Gastrocnemius medialis (tissue), 4 donors: ENCODE data around the gene CDHR3. TPM values are rescaled to one million over a fixed set of nuclear protein-coding genes. Genes with fewer than 3 reads are reported as not detected.

ENCODE experiments used
- ATAC-seq, 2 donors: fragments of 150-250 bp; one replicate each; pipeline ENCODE4 v1.9.1; 2016
- DNase-seq, 2 donors: peaks; one replicate each; pipeline ENCODE4 v3.0.0-alpha.2; 2019
- H3K27ac ChIP-seq, 4 donors: fragments of 200-600 bp; sonication (generic); 1 replicate in 1 of 4; 2 replicates in 3 of 4; pipeline ENCODE4 v1.5.1; 2016 to 2018; ENCODE audit warnings: mild to moderate bottlenecking in 2 of 4, moderate library complexity in 1 of 4
- H3K27me3 ChIP-seq, 3 donors: fragments of 200-600 bp; sonication (generic) in 2 of 3; 1 replicate in 1 of 3; 2 replicates in 2 of 3; pipeline versions ENCODE4 v1.5.1 to v1.6.0; 2016 to 2019; ENCODE audit warnings: mild to moderate bottlenecking in 1 of 3, moderate library complexity in 1 of 3
- H3K36me3 ChIP-seq, 2 donors: fragments of 200-600 bp; sonication (generic) in 1 of 2; one replicate each; pipeline ENCODE4 v1.5.1; 2017 to 2018
- H3K4me1 ChIP-seq, 2 donors: fragments of 200-600 bp; sonication (generic) in 1 of 2; one replicate each; pipeline ENCODE4 v1.5.1; 2016 to 2017; ENCODE audit warnings: mild to moderate bottlenecking in 2 of 2
- H3K4me3 ChIP-seq, 4 donors: fragments of 200-600 bp; sonication (generic) in 3 of 4; 1 replicate in 1 of 4; 2 replicates in 3 of 4; pipeline ENCODE4 v1.5.1; 2016 to 2019; ENCODE audit warnings: mild to moderate bottlenecking in 2 of 4
- H3K9me3 ChIP-seq, 3 donors: fragments of 200-600 bp; sonication (generic) in 2 of 3; 1 replicate in 1 of 3; 2 replicates in 2 of 3; pipeline ENCODE4 v1.5.1; 2016 to 2019
- POLR2A ChIP-seq, 2 donors: fragments of 450-650 bp; IDR thresholded peaks; one replicate each; pipeline ENCODE4 v1.6.1; 2017; ENCODE audit warnings: antibody characterized with exemption in 2 of 2, mild to moderate bottlenecking in 2 of 2, moderate library complexity in 2 of 2
- in situ Hi-C, 4 donors: fragments of 200-750 bp; cut with MboI; loops; one replicate each; pipeline versions ENCODE4 v1.15.0 to v1.8.0; 2017; ENCODE audit warnings: low sequenced_read_pairs in 4 of 4
- intact Hi-C: fragments of 100-400 bp; cut with DNase I; formaldehyde crosslinking; loops from one replicate; pipeline ENCODE4 v1.15.1; 2023; ENCODE audit warnings: low total_unique reads
- total RNA-seq, 4 donors: library from RNA; depleted of rRNA; stranded (reverse); fragments of >200 nt; gene quantifications; one replicate each; pipeline versions ENCODE4 v1.1.0 to v1.2.3, GENCODE V29; 2016
- TF ChIP-seq, protein P1 (sequence below), 5 experiments: fragments of 450-650 bp in 3 of 5; fragments of 200-600 bp in 2 of 5; sonication (generic) in 2 of 5; IDR thresholded peaks in 4 of 5; conservative IDR thresholded peaks in 1 of 5; 1 replicate in 4 of 5; 2 replicates in 1 of 5; pipeline ENCODE4 v1.5.1; 2016 to 2019; ENCODE audit warnings: antibody characterized with exemption in 5 of 5, mild to moderate bottlenecking in 3 of 5, moderate library complexity in 3 of 5

Gene CDHR3
- total RNA-seq, 4 donors from 2014 or later: 0.62 to 21.2 TPM; not detected in 2

- intact Hi-C loops: no loop called here
- no peak for DNase-seq
- Histone ChIP-seq H3K4me1 (peaks cover 4 to 7% of the 10 kb centered on the region in 2 donors), H3K27ac (no peak overlapping the region), H3K9me3 (no peaks in the 10 kb centered on the region), H3K4me3 (no peak overlapping the region), H3K36me3 (no peaks in the 10 kb centered on the region), H3K27me3 (no peaks in the 10 kb centered on the region)
- in situ Hi-C loops: loop anchor here in 2 of 4 donors (25.0 kb wide), 2 partner anchors 377 to 402 kb away; no protein-coding TSS in a partner anchor
- no peak for ATAC-seq
- TF ChIP-seq, protein P1, sequence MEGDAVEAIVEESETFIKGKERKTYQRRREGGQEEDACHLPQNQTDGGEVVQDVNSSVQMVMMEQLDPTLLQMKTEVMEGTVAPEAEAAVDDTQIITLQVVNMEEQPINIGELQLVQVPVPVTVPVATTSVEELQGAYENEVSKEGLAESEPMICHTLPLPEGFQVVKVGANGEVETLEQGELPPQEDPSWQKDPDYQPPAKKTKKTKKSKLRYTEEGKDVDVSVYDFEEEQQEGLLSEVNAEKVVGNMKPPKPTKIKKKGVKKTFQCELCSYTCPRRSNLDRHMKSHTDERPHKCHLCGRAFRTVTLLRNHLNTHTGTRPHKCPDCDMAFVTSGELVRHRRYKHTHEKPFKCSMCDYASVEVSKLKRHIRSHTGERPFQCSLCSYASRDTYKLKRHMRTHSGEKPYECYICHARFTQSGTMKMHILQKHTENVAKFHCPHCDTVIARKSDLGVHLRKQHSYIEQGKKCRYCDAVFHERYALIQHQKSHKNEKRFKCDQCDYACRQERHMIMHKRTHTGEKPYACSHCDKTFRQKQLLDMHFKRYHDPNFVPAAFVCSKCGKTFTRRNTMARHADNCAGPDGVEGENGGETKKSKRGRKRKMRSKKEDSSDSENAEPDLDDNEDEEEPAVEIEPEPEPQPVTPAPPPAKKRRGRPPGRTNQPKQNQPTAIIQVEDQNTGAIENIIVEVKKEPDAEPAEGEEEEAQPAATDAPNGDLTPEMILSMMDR (IDR thresholded peaks at IDR 0.05 in 4 of 5, conservative IDR thresholded peaks at IDR 0.05 in 1 of 5): no peak
- no peak for TF ChIP-seq POLR2A (IDR thresholded peaks at IDR 0.05)
These were observed 75.9 kb downstream of the CDHR3 start for GRCh38 chr7:106038916-106039315.

DNA sequence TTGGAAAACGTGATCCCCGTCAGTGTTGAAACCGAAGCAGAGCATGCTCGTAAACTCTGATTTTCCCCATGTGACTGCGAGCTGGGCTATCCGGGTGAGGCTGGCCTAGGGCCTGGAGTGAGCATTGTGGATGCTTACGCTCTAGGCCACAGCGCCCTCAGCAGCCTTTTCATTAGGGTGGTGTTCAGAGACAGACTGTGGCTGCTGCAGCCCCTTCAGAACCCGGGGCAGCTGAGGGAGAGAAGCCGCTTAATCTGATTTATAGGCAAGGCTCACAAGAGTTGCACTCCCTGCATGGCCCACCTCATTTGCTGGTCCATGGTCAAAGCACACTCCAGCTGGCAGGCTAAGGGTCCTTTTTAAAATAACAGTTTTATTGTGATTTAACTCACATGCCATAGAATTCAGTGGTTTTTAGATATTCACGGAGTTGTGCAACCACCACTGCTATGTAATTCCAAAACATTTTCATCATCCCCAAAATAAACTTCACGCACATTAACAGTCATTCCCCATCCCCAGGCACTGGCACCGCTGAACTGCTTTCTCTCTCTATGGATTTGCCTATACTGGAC, 76.5 kb downstream of the CDHR3 start:
- ATAC-seq (no peak), DNase-seq (no peak)
- Histone ChIP-seq H3K27ac (no peak overlapping the region), H3K27me3 (no peaks in the 10 kb centered on the region), H3K4me3 (no peak overlapping the region), H3K36me3 (no peaks in the 10 kb centered on the region), H3K9me3 (no peaks in the 10 kb centered on the region), H3K4me1 (peaks cover 4 to 7% of the 10 kb centered on the region in 2 donors)
- intact Hi-C loops: no loop called here
- in situ Hi-C loops: loop anchor here (5.0 to 25.0 kb wide), 5 partner anchors 277 to 402 kb away; no protein-coding TSS in a partner anchor
- TF ChIP-seq, protein P1 (IDR thresholded peaks at IDR 0.05 in 4 of 5, conservative IDR thresholded peaks at IDR 0.05 in 1 of 5): no peak
- no peak for TF ChIP-seq POLR2A (IDR thresholded peaks at IDR 0.05)

DNA sequence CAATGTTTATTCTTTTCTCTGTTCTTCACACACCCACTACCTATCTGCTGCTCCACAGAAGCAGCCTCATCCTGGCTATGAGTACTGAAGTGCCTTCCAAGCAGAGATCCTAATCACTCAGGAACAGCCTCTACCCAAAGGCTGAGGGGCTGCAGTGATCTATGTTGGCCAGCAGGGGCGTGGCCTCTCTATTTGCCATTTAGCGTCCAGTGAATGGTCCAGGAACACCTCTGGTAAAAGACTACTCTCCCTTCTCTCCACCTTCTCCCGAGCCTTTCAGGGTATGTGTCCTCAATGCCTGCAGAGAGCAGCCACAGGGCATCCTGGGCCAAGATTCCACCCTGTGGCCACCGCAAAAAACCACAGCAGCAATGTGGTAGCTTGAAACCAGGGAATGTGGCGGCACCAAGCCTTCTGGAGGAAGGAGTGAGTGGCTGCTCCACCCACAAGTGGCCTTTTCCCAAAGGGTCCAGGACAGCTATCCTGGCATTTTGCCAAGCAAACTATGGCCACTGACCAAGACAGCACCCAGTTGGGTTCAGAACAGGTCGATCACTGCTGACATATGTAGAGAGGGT, 78.2 kb downstream of the CDHR3 start:
- in situ Hi-C loops: loop anchor here (5.0 to 25.0 kb wide), 5 partner anchors 279 to 404 kb away; no protein-coding TSS in a partner anchor
- no peaks in the 10 kb centered on the region for H3K36me3 ChIP-seq
- no peak overlapping the region for H3K27ac ChIP-seq
- no peak overlapping the region for H3K4me3 ChIP-seq
- DNase-seq: no peak
- peaks cover 4 to 7% of the 10 kb centered on the region in 2 donors for H3K4me1 ChIP-seq
- H3K27me3 ChIP-seq: no peaks in the 10 kb centered on the region
- H3K9me3 ChIP-seq: no peaks in the 10 kb centered on the region
- TF ChIP-seq POLR2A (IDR thresholded peaks at IDR 0.05): no peak
- TF ChIP-seq, protein P1 (IDR thresholded peaks at IDR 0.05 in 4 of 5, conservative IDR thresholded peaks at IDR 0.05 in 1 of 5): peak; percentile 44 to 70 (median 53)
- intact Hi-C loops: no loop called here
- peak in 1 of 2 donors; percentile 43 for ATAC-seq

- in situ Hi-C loops: loop anchor here (5.0 to 25.0 kb wide), 5 partner anchors 280 to 405 kb away; no protein-coding TSS in a partner anchor
- TF ChIP-seq, protein P1 (IDR thresholded peaks at IDR 0.05 in 4 of 5, conservative IDR thresholded peaks at IDR 0.05 in 1 of 5): no peak
- no peak for TF ChIP-seq POLR2A (IDR thresholded peaks at IDR 0.05)
- ATAC-seq: no peak
These were observed 79.1 kb downstream of the CDHR3 start for GRCh38 chr7:106042196-106042611.

More at GRCh38 chr7:106042196-106042611, 79.1 kb downstream of the CDHR3 start:
- Histone ChIP-seq H3K36me3 (no peaks in the 10 kb centered on the region), H3K27me3 (no peaks in the 10 kb centered on the region), H3K9me3 (no peaks in the 10 kb centered on the region), H3K4me1 (peaks cover 4 to 7% of the 10 kb centered on the region in 2 donors), H3K4me3 (no peak overlapping the region), H3K27ac (no peak overlapping the region)
- no peak for DNase-seq
- intact Hi-C loops: loop anchor here (2.0 kb wide), 2 partner anchors 33 to 389 kb away; no protein-coding TSS in a partner anchor
